Stimulated activated naive B cell treated with anti-CD40 and anti-IgM and Interleukin-4, amounts not matched to agents 10 μg/mL and 1 μg/mL and 100 μg/mL, for 72 hours (primary cell): Measurements from ENCODE around the gene KRTAP4-6.
A peak's percentile ranks its signal among the peaks of the same experiment; 100 is the strongest.
"Not testable (repeated sequence)": the region's sequence is repeated elsewhere in the genome, so short reads cannot be mapped to it uniquely, and the experiment has no call there.

Experiments used
- ATAC-seq, 2 donors: fragments of 150-1000 bp; cut with Tn5 transposase; replicated peaks; 2 replicates each; pipeline ENCODE4 v1.10.0; 2021; ENCODE audit warnings: moderate library complexity in 1 of 2
- DNase-seq: peaks from one replicate; pipeline ENCODE4 v3.0.0; 2021
- H3K27ac Mint-ChIP-seq: one replicate; pipeline ENCODE4 v1.8.0; 2022; ENCODE audit warnings: mild to moderate bottlenecking, mixed read lengths
- H3K27me3 Mint-ChIP-seq, 2 donors: one replicate each; pipeline ENCODE4 v1.8.0; 2022; ENCODE audit warnings: mixed read lengths in 2 of 2
- H3K36me3 Mint-ChIP-seq, 2 donors: one replicate each; pipeline ENCODE4 v1.8.0; 2022; ENCODE audit warnings: mixed read lengths in 2 of 2, mild to moderate bottlenecking in 1 of 2
- H3K4me1 Mint-ChIP-seq, 2 donors: one replicate each; pipeline ENCODE4 v1.8.0; 2022; ENCODE audit warnings: mixed read lengths in 2 of 2, mild to moderate bottlenecking in 1 of 2
- H3K4me3 Mint-ChIP-seq, 2 donors: one replicate each; pipeline ENCODE4 v1.8.0; 2022; ENCODE audit warnings: mild to moderate bottlenecking in 2 of 2, mixed read lengths in 2 of 2, moderate library complexity in 1 of 2
- H3K9me3 Mint-ChIP-seq, 2 donors: one replicate each; pipeline ENCODE4 v1.8.0; 2022; ENCODE audit warnings: mixed read lengths in 2 of 2, mild to moderate bottlenecking in 1 of 2

The KRTAP4-6 gene

GRCh38 chr17:41105347-41105746 is 35.0 kb downstream of the KRTAP4-6 start, which contains the start of gene KRTAP4-9:
KRTAP4-9 (plus strand) TSS chr17:41105389; CDS start chr17:41105389, 0 bp downstream.
- H3K4me1 Mint-ChIP-seq, result peaks cover 38 to 39% of the 10 kb centered on the region in 2 donors
- not testable (repeated sequence) for H3K4me3 Mint-ChIP-seq, H3K36me3 Mint-ChIP-seq, H3K27ac Mint-ChIP-seq, H3K27me3 Mint-ChIP-seq, H3K9me3 Mint-ChIP-seq, DNase-seq, ATAC-seq

- not testable (repeated sequence) for H3K36me3 Mint-ChIP-seq, H3K27me3 Mint-ChIP-seq, ATAC-seq, H3K27ac Mint-ChIP-seq, H3K9me3 Mint-ChIP-seq, DNase-seq, H3K4me3 Mint-ChIP-seq
- peaks cover 38 to 39% of the 10 kb centered on the region in 2 donors for H3K4me1 Mint-ChIP-seq
These were observed 35.8 kb downstream of the KRTAP4-6 start for GRCh38 chr17:41104386-41105038.

DNA sequence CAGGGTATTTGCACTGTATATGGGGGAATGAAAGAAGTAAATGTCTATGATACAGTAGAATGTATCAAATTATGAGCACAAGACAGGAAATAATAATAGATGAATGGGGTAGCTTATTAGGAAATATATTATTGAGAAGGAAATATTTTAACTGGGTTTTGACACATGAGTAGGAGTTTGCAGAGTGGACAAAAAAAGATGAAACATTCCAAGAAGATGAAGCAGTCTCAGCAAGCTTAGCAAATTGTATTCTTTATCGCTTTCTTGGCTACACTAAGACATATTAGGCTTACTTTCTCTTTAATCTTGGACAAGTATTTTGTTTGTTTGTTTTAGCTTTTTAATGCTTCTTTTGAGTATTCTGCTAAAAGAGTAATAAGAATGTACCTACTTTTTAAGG is 36.4 kb downstream of the KRTAP4-6 start:
- no peak for DNase-seq
- Mint-ChIP-seq H3K9me3 (no peaks in the 10 kb centered on the region), H3K27me3 (peaks cover 0 to 5% of the 10 kb centered on the region in 2 donors), H3K4me3 (no peak overlapping the region), H3K27ac (no peak overlapping the region), H3K4me1 (peaks cover 36% of the 10 kb centered on the region in 2 donors), H3K36me3 (no peaks in the 10 kb centered on the region)
- ATAC-seq, result no peak

DNA sequence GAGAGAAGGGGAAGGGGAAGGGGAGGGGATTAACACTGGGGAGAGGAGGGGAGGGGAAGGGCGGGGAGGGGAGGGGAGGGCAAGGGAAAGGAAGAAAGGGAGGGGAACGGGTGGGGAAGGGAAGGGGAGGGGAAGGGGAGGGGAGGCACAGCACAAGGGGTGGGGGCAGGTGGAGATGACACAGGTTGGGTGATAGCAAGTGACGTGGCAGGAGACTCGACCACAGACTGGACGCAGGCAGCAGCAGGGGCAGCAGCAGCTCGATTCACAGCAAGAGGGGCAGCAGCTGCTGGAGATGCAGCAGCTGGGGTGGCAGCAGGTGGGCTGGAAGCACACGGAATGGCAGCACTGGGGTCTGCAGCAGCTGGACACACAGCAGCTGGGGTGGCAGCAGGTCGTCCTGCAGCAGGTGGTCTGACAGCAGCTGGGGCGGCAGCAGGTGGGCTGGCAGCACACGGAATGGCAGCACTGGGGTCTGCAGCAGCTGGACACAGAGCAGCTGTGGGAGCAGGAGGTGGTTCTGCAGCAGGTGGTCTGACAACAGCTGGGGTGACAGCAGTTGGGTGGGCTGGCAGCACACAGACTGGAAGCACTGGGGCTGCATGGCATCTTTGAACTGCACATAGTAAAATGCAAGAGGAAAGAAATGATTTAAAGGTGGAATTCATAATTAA is 38.6 kb downstream of the KRTAP4-6 start, which contains the start of gene KRTAP4-16:
KRTAP4-16 (minus strand) TSS at position 624 of the 674 bp plus-strand sequence; CDS start at position 624, 0 bp downstream.
- Mint-ChIP-seq H3K4me3 (no peak within 1 kb of the TSS), H3K9me3 (no peaks in the 10 kb centered on the region), H3K4me1 (peaks cover 21 to 25% of the 10 kb centered on the region in 2 donors), H3K27me3 (peaks cover 6 to 14% of the 10 kb centered on the region in 2 donors), H3K27ac (peak within 1 kb of the TSS; percentile 37), H3K36me3 (no peaks in the 10 kb centered on the region)
- no peak for ATAC-seq
- DNase-seq, result no peak

DNA sequence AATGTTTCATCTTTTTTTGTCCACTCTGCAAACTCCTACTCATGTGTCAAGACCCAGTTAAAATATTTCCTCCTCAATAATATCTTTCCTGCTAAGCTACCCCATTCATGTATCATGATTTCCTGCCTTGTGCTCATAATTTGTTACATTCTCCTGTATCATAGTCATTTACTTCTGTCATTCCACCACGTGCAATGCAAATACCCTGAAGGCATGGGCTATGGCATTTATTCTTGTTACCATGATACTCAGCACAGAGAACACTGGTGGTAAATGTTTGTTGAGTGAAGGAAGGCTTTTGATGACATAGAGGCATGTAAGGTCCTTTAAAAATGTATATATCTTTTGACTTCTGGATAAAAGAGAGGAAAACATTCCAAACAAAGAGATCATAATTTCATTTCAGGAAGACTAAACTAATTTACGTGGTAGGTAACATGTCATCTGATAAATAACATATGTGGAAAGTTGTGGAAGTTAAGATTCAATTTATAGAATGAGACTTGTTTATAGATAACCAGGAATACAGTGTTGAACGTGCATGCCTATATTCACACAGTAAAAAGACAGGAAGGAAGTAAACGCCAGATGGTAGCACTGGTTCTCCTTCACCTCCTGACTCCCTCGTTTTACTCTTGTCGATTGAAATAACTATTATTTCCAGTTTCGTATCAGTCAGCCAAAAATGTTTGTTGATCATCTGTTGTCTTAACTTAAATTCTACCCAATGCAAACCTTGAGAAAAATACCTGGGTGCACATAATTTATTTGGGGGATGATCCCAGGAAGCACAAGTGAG is 40.5 kb downstream of the KRTAP4-6 start:
- not testable (repeated sequence) for H3K27ac Mint-ChIP-seq, H3K36me3 Mint-ChIP-seq, H3K27me3 Mint-ChIP-seq, H3K9me3 Mint-ChIP-seq, DNase-seq
- Mint-ChIP-seq H3K4me1 (peaks cover 20 to 21% of the 10 kb centered on the region in 2 donors), H3K4me3 (peak overlapping the region in 1 of 2 donors; percentile 11)
- ATAC-seq, result peak in 1 of 2 donors; percentile 53

DNA sequence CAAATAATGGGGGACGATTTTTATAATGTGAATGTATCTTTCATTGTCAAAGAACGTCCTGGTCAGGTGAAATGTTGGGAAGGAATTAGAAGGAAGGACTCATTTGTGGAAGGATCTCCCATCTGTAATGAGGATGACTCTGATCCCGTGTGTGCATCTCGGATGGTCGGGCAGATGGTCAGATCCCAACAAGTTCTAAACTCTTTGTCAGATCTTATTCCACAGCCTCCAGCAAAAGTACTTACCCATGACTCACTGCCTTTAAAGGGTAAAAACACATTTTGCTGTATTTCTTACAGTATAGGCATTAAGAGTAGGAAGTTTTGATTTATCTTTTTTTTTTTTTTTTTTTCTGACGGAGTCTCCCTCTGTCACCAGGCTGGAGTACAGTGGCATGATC is 41.9 kb downstream of the KRTAP4-6 start:
- Mint-ChIP-seq H3K27ac (no peak overlapping the region), H3K4me3 (no peak overlapping the region), H3K9me3 (no peaks in the 10 kb centered on the region), H3K27me3 (peaks cover 6 to 10% of the 10 kb centered on the region in 2 donors), H3K4me1 (peaks cover 18 to 21% of the 10 kb centered on the region in 2 donors), H3K36me3 (peaks cover 0 to 4% of the 10 kb centered on the region in 2 donors)
- no peak for ATAC-seq
- no peak for DNase-seq

GRCh38 chr17:41098042-41098441 is 42.3 kb downstream of the KRTAP4-6 start, which contains the start of gene KRTAP4-8:
KRTAP4-8 (minus strand) TSS chr17:41098142; CDS start chr17:41098084, 58 bp downstream.
- peaks cover 0 to 4% of the 10 kb centered on the region in 2 donors for H3K36me3 Mint-ChIP-seq
- peaks cover 18 to 21% of the 10 kb centered on the region in 2 donors for H3K4me1 Mint-ChIP-seq
- no peak within 1 kb of the TSS for H3K4me3 Mint-ChIP-seq
- peaks cover 6 to 10% of the 10 kb centered on the region in 2 donors for H3K27me3 Mint-ChIP-seq
- ATAC-seq (no peak), DNase-seq (no peak)
- H3K27ac Mint-ChIP-seq, result no peak within 1 kb of the TSS
- peaks cover 0 to under 1% of the 10 kb centered on the region in 2 donors for H3K9me3 Mint-ChIP-seq

GRCh38 chr17:41096055-41096454 is 44.3 kb downstream of the KRTAP4-6 start:
- Mint-ChIP-seq H3K4me3 (no peak overlapping the region), H3K36me3 (peaks cover 0 to 4% of the 10 kb centered on the region in 2 donors)

More at GRCh38 chr17:41096055-41096454, 44.3 kb downstream of the KRTAP4-6 start:
- Mint-ChIP-seq H3K9me3 (peaks cover 0 to 2% of the 10 kb centered on the region in 2 donors), H3K27ac (no peak overlapping the region), H3K27me3 (peaks cover 6 to 10% of the 10 kb centered on the region in 2 donors), H3K4me1 (peaks cover 9 to 11% of the 10 kb centered on the region in 2 donors)
- ATAC-seq (no peak), DNase-seq (no peak)
